ENCODE data around the gene RUFY2.
"Not testable (repeated sequence)": the region's sequence is repeated elsewhere in the genome, so short reads cannot be mapped to it uniquely, and the experiment has no call there.

The RUFY2 gene

DNA sequence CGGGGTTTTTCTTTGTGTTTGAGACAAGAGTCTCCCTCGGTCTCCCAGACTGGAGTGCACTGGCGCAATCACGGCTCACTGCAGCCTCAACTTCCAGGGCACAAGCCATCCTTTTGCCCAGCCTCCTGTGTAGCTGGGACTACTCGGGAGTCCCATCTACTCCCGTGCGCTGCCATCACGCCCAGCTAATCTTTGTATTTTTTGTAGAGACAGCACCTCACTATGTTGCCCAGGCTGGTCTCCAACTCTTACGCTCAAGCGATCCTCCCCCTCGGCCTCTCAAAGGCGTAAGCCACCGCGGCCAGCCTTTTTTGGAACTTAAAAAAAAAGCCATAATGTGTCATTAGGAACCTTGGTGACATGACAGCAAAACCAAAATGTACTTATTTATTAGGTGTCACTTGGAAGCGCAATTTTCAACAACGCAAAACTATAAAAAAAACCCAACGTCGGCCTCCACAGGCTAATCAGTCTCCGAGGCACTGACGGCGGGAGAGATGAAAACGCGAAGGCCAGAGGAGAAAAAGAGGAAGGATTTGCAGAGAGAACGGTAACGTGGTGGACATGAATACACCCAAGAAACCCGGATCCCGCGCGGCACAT, 76.1 kb downstream of the RUFY2 start:
- no peak for FAIRE-seq
- no peak for DNase-seq (ENCODE audit: extremely low spot score, insufficient read length, low read depth)

DNA sequence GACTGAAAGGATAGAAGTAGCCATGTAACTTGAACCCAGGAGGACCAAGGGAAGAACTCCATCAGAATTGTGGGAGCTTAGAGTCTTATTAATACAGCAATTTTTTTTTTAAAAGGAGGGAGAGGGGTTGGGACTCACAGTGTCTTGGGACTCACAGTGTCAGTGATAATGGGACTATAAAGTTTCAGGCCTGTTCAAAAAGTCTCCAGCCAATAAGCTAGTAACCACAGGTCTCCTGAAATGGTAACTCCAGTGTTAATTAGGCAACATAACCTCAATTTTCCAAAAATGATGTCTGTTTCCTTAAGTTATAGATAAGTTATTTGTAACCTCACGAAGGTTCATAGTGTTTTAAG, 77.6 kb downstream of the RUFY2 start:
- no peak for FAIRE-seq
- DNase-seq (ENCODE audit: extremely low spot score, insufficient read length, low read depth): no peak

DNA sequence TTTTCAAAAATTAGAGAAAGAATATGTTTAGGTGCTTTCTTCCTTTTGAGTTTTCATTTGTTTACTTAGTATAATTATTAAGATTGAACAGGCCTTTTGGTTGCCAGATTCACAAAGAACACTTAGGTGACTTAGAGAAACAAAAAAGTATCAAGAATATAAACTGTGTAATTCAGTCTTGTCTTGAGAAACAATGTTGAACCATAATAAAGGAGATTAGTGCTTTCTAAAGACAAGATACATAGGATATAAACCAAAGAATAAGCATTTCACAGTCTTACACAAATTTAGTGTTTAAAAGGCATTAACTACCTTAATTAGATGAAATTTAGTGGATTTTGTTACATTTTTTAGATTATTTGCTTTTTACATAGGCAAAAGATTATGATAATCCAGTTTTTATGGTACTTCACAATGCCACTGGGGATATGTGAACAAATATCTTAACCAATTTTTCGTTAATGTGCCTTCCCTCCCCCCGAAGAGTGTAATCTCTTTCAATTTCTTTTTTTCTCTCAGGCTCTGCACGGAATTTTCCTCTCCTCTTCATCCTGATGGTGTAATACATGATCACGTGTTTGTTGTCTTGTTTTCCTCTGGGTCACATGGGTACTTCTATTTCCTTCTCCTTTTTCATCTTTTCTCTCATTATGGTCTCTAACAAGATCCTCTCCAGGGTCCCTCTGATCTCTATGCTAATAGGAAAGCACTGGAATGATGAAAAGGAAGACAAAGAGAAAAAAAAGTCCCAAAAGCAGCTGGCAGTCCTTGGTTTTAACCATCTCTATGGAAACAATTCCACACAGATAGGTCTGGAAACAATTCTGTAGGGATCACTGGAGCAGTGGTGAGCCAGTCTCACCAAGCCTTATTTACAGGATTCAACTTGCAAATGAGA, 78.9 kb downstream of the RUFY2 start:
- DNase-seq (ENCODE audit: extremely low spot score, insufficient read length, low read depth) (no peak), FAIRE-seq (no peak)

DNA sequence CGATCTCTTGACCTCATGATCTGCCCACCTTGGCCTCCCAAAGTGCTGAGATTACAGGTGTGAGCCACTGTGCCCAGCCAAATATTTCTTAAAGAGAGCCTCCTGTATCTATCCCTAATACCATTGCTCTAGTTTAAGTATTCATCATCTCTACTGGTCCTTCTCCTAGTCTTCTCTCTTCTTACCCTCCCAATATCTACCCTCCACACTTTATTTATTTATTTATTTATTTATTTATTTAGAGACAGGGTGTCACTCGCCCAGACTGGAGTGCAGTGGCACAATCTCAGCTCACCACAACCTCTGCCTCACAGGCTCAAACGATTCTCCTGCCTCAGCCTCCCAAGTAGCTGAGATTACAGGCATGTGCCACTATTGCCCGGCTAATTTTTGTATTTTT, 82.7 kb downstream of the RUFY2 start:
- FAIRE-seq: not testable (repeated sequence)

DNA sequence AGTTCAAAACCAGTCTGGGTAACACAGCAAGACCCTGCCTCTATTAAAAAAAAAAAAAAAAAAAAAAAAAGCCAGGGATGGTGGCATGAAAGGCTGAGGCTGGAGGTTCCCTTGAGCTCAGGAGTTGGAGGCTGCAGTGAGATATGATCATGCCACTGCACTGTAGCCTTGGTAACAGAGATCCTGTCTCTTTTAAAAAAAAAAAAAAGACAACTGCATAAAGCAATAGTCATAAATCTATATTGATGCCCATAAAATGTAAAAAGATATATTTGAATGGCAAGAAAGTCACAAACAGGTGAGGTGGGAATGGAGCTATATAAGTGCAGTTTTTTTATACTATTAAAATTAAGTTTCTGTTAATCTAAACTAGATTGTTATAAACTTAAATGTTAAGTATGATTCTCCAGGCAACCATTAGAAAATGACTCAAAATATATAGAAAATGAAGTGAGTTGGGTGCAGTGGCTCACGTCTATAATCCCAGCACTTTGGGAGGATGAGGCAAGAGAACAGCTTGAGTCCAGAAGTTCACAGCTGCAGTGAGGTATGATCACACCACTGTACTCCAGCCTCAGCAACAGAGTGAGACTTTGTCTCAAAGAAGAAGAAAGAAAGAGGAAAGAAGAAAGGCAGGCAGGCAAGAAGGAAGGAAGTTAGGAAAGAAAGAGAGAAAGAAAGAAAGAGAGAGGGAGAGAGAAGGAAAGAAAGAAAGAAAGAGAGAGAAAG, 88.6 kb downstream of the RUFY2 start:
- DNase-seq (ENCODE audit: extremely low spot score, insufficient read length, low read depth): no peak

More for the DNA sequence above, 82.7 kb downstream of the RUFY2 start:
- DNase-seq (ENCODE audit: extremely low spot score, insufficient read length, low read depth): not testable (repeated sequence)

GRCh38 chr10:68315582-68315981, 91.5 kb downstream of the RUFY2 start:
- DNase-seq (ENCODE audit: extremely low spot score, insufficient read length, low read depth) (no peak), FAIRE-seq (no peak)

More for the DNA sequence above, 88.6 kb downstream of the RUFY2 start:
- FAIRE-seq: no peak

DNA sequence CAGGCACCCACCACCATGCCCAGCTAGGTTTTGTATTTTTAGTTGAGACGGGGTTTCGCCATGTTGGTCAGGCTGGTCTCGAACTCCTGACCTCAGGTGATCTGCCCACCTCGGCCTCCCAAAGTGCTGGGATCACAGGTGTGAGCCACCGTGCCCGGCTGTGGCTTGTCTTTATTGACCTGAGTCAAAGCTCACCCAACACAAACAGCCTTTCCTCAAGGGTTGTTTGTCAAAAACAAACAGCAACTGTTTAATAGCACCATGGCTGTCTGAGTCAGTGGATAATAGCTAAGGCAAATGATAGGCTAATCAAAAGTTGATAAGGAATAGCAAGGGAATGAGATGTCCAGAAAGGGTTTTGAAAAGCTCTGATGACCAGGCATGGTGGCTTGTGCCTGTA, 92.1 kb downstream of the RUFY2 start:
- not testable (repeated sequence) for DNase-seq (ENCODE audit: extremely low spot score, insufficient read length, low read depth)

DNA sequence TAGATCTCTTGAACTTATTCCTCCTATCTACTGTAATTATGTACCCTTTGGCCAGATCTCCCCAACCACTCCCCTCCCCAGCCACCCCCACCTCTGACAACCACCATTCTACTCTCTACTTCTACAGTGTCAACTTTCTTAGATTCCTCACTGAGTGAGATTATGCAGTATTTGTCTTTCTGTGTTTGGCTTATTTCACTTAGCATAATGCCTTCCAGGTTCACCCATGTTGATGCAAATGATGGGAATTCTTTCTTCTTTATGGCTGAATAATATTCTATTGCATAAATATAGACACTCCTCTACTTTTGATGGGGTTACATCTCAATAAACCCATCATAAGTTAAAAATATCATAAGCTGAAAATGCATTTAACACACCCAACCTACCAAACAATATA, 96.5 kb downstream of the RUFY2 start:
- FAIRE-seq (no peak), DNase-seq (ENCODE audit: extremely low spot score, insufficient read length, low read depth) (no peak)

More for the DNA sequence above, 92.1 kb downstream of the RUFY2 start:
- not testable (repeated sequence) for FAIRE-seq

DNA sequence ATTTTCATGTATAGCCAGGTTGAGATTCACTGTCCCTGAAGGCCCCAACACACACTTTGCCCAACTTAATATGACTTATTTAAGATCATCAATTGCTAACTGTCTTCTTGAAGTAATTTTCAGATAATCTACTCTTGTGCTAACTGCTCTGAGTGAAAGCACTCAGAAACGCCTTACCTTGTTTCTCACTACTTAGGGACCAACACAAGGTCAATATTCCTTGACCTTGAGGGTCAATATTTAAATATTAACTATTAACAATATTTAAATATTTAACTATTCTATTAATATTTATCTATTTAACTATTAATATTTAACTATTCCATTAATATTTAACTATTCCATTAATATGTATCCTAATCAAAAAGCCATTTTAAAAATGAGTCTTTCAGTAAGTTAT, 101.2 kb downstream of the RUFY2 start:
- DNase-seq (ENCODE audit: extremely low spot score, insufficient read length, low read depth) (no peak), FAIRE-seq (no peak)

- no peak for DNase-seq (ENCODE audit: extremely low spot score, insufficient read length, low read depth)
- no peak for FAIRE-seq
Observed at GRCh38 chr10:68303849-68304412, 103.1 kb downstream of the RUFY2 start.

- DNase-seq (ENCODE audit: extremely low spot score, insufficient read length, low read depth) (no peak), FAIRE-seq (no peak)
Observed at GRCh38 chr10:68302871-68303270, 104.2 kb downstream of the RUFY2 start.

- FAIRE-seq (no peak), DNase-seq (ENCODE audit: extremely low spot score, insufficient read length, low read depth) (no peak)
Observed at GRCh38 chr10:68302503-68302823, 104.6 kb downstream of the RUFY2 start.

GRCh38 chr10:68301790-68302502, 105.1 kb downstream of the RUFY2 start:
- peak; percentile 11 for DNase-seq (ENCODE audit: extremely low spot score, insufficient read length, low read depth)
- peak; percentile 86 for FAIRE-seq

DNA sequence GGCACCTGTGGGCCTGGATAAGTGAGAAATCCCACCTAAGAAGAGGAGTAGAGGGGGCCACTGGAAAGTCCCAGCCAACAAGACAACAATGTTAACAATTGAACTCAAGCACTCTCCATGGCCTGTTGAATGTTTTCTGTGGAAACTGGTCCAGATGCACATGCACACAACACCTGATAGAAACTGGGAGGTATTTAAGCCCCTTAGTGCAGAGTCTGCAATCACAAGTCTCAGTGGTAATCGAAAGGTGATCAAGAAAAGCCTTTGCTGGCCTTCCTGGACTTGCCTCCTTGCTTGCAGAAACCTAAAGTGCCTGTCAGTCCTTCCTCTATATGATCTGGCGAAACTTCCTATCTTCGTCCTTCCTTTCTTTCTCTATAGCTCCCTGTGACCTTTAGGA, 105.8 kb downstream of the RUFY2 start:
- no peak for FAIRE-seq

GRCh38 chr10:68296843-68297663, 110.0 kb downstream of the RUFY2 start:
- DNase-seq (ENCODE audit: extremely low spot score, insufficient read length, low read depth): no peak
- FAIRE-seq: no peak

More for the DNA sequence above, 105.8 kb downstream of the RUFY2 start:
- no peak for DNase-seq (ENCODE audit: extremely low spot score, insufficient read length, low read depth)
